ENCODE data around the gene CAB39L.
"Not testable (repeated sequence)": the region's sequence is repeated elsewhere in the genome, so short reads cannot be mapped to it uniquely, and the experiment has no call there.

The CAB39L gene

DNA sequence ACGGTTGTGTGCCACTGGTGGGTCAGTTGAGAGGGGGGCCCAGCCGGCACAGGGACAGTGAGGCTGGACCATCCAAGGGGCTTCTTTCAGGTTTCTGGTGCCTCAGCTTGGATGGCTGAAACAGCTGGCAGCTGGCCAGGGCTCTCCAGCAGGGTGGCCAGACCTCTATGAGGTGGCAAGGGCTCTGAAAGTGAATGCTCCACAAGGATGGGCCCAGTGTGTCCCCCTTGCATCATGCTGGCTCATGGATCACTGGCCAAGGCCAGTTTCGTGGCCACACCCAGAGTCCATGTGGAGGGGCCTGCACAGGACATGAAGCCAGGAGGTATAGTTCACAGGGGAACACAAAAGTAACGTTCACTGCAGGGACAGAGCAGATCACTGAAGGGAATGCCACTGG is 146.5 kb downstream of the CAB39L start:
- no peaks in the 10 kb centered on the region for H3K9me2 ChIP-seq (replicated peaks; ENCODE audit: low read depth, low read length)

GRCh38 chr13:49296659-49297058 is 147.2 kb downstream of the CAB39L start:
- Histone ChIP-seq H3K4me1 (ENCODE audit: insufficient read depth, low read length, poor library complexity, severe bottlenecking) (no peaks in the 10 kb centered on the region), H3K36me3 (ENCODE audit: insufficient read depth, low read length) (peaks cover 3% of the 10 kb centered on the region; the same call in 1 of the 2 replicates), H3K9me3 (ENCODE audit: insufficient read depth, low read depth, low read length) (no peaks in the 10 kb centered on the region), H3K79me2 (ENCODE audit: insufficient read depth, low read length) (no peaks in the 10 kb centered on the region), H4K20me1 (ENCODE audit: insufficient read depth, low read length, poor library complexity, severe bottlenecking) (no peaks in the 10 kb centered on the region), H3K9me2 (replicated peaks; ENCODE audit: low read depth, low read length) (no peaks in the 10 kb centered on the region), H2AFZ (ENCODE audit: low read length) (no peak overlapping the region), H3K9ac (ENCODE audit: low read depth, low read length, poor library complexity, severe bottlenecking) (no peak overlapping the region), H3F3A (ENCODE audit: low read depth) (no peaks in the 10 kb centered on the region), H3K27me3 (ENCODE audit: insufficient read depth, low read length, poor library complexity, severe bottlenecking) (no peaks in the 10 kb centered on the region), H3K4me2 (ENCODE audit: low read depth, low read length, poor library complexity, severe bottlenecking) (no peak overlapping the region), H3K4me3 (ENCODE audit: low read length, poor library complexity, severe bottlenecking) (no peak overlapping the region)
- TF ChIP-seq, protein P1, sequence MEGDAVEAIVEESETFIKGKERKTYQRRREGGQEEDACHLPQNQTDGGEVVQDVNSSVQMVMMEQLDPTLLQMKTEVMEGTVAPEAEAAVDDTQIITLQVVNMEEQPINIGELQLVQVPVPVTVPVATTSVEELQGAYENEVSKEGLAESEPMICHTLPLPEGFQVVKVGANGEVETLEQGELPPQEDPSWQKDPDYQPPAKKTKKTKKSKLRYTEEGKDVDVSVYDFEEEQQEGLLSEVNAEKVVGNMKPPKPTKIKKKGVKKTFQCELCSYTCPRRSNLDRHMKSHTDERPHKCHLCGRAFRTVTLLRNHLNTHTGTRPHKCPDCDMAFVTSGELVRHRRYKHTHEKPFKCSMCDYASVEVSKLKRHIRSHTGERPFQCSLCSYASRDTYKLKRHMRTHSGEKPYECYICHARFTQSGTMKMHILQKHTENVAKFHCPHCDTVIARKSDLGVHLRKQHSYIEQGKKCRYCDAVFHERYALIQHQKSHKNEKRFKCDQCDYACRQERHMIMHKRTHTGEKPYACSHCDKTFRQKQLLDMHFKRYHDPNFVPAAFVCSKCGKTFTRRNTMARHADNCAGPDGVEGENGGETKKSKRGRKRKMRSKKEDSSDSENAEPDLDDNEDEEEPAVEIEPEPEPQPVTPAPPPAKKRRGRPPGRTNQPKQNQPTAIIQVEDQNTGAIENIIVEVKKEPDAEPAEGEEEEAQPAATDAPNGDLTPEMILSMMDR (conservative IDR thresholded peaks at IDR 0.05; ENCODE audit: low read length) = no peak
- TF ChIP-seq EZH2phosphoT487 (IDR thresholded peaks at IDR 0.05; ENCODE audit: borderline replicate concordance) = no peak

More for the DNA sequence above, 146.5 kb downstream of the CAB39L start:
- Histone ChIP-seq H4K20me1 (ENCODE audit: insufficient read depth, low read length, poor library complexity, severe bottlenecking) (no peaks in the 10 kb centered on the region), H3K4me3 (ENCODE audit: low read length, poor library complexity, severe bottlenecking) (no peak overlapping the region), H3K79me2 (ENCODE audit: insufficient read depth, low read length) (no peaks in the 10 kb centered on the region), H3K4me1 (ENCODE audit: insufficient read depth, low read length, poor library complexity, severe bottlenecking) (no peaks in the 10 kb centered on the region), H3F3A (ENCODE audit: low read depth) (no peaks in the 10 kb centered on the region), H3K4me2 (ENCODE audit: low read depth, low read length, poor library complexity, severe bottlenecking) (no peak overlapping the region), H2AFZ (ENCODE audit: low read length) (no peak overlapping the region), H3K36me3 (ENCODE audit: insufficient read depth, low read length) (peaks cover 3% of the 10 kb centered on the region; the same call in 1 of the 2 replicates), H3K27me3 (ENCODE audit: insufficient read depth, low read length, poor library complexity, severe bottlenecking) (no peaks in the 10 kb centered on the region), H3K9ac (ENCODE audit: low read depth, low read length, poor library complexity, severe bottlenecking) (no peak overlapping the region), H3K9me3 (ENCODE audit: insufficient read depth, low read depth, low read length) (no peaks in the 10 kb centered on the region)
- TF ChIP-seq, protein P1 (conservative IDR thresholded peaks at IDR 0.05; ENCODE audit: low read length) = no peak
- TF ChIP-seq EZH2phosphoT487 (IDR thresholded peaks at IDR 0.05; ENCODE audit: borderline replicate concordance) = no peak

- Histone ChIP-seq H3K4me2 (ENCODE audit: low read depth, low read length, poor library complexity, severe bottlenecking) (no peak overlapping the region), H3K79me2 (ENCODE audit: insufficient read depth, low read length) (no peaks in the 10 kb centered on the region), H3K27me3 (ENCODE audit: insufficient read depth, low read length, poor library complexity, severe bottlenecking) (no peaks in the 10 kb centered on the region), H3K36me3 (ENCODE audit: insufficient read depth, low read length) (peaks cover 3% of the 10 kb centered on the region; the same call in 1 of the 2 replicates), H4K20me1 (ENCODE audit: insufficient read depth, low read length, poor library complexity, severe bottlenecking) (no peaks in the 10 kb centered on the region), H3F3A (ENCODE audit: low read depth) (no peaks in the 10 kb centered on the region), H3K4me3 (ENCODE audit: low read length, poor library complexity, severe bottlenecking) (no peak overlapping the region), H3K4me1 (ENCODE audit: insufficient read depth, low read length, poor library complexity, severe bottlenecking) (no peaks in the 10 kb centered on the region), H2AFZ (ENCODE audit: low read length) (no peak overlapping the region), H3K9me3 (ENCODE audit: insufficient read depth, low read depth, low read length) (no peaks in the 10 kb centered on the region), H3K9ac (ENCODE audit: low read depth, low read length, poor library complexity, severe bottlenecking) (no peak overlapping the region), H3K9me2 (replicated peaks; ENCODE audit: low read depth, low read length) (no peaks in the 10 kb centered on the region)
- no peak for TF ChIP-seq EZH2phosphoT487 (IDR thresholded peaks at IDR 0.05; ENCODE audit: borderline replicate concordance)
- TF ChIP-seq, protein P1 (conservative IDR thresholded peaks at IDR 0.05; ENCODE audit: low read length) = no peak
Observed at GRCh38 chr13:49295244-49295643, 148.6 kb downstream of the CAB39L start.

GRCh38 chr13:49294723-49295122 is 149.1 kb downstream of the CAB39L start:
- H3K4me1 ChIP-seq (ENCODE audit: insufficient read depth, low read length, poor library complexity, severe bottlenecking); H3K36me3 ChIP-seq (ENCODE audit: insufficient read depth, low read length); H3K4me3 ChIP-seq (ENCODE audit: low read length, poor library complexity, severe bottlenecking); H3K9me2 ChIP-seq (replicated peaks; ENCODE audit: low read depth, low read length); H3K9me3 ChIP-seq (ENCODE audit: insufficient read depth, low read depth, low read length); H3K79me2 ChIP-seq (ENCODE audit: insufficient read depth, low read length); H2AFZ ChIP-seq (ENCODE audit: low read length); H3K9ac ChIP-seq (ENCODE audit: low read depth, low read length, poor library complexity, severe bottlenecking); H3K27me3 ChIP-seq (ENCODE audit: insufficient read depth, low read length, poor library complexity, severe bottlenecking); H3F3A ChIP-seq (ENCODE audit: low read depth); H3K4me2 ChIP-seq (ENCODE audit: low read depth, low read length, poor library complexity, severe bottlenecking); H4K20me1 ChIP-seq (ENCODE audit: insufficient read depth, low read length, poor library complexity, severe bottlenecking): not testable (repeated sequence)
